Mesothelial cell of epicardium (in vitro differentiated cells): ENCODE results near the gene FASTKD2. TPM values are rescaled to one million over a fixed set of nuclear protein-coding genes. Genes with fewer than 3 reads are reported as not detected.
A peak's percentile ranks its signal among the peaks of the same experiment; 100 is the strongest.

ENCODE experiments used
- DNase-seq, 2 experiments: peaks; one replicate each; pipeline ENCODE4 v3.0.0; 2021; ENCODE audit warnings: low spot score in 2 of 2; ENCODE audit not compliant: unreplicated experiment in 2 of 2
- H3K27ac Mint-ChIP-seq: 2 replicates; pipeline ENCODE4 v1.8.0; 2021; ENCODE audit warnings: mixed read lengths
- H3K27me3 Mint-ChIP-seq: 2 replicates; pipeline ENCODE4 v1.8.0; 2021; ENCODE audit warnings: low read depth, mixed read lengths
- H3K36me3 Mint-ChIP-seq: 2 replicates; pipeline ENCODE4 v1.8.0; 2021; ENCODE audit warnings: mixed read lengths
- H3K4me1 Mint-ChIP-seq: 2 replicates; pipeline ENCODE4 v1.8.0; 2021; ENCODE audit warnings: mixed read lengths
- H3K4me3 Mint-ChIP-seq: 2 replicates; pipeline ENCODE4 v1.8.0; 2021; ENCODE audit warnings: mild to moderate bottlenecking, moderate library complexity, mixed read lengths
- H3K9me3 Mint-ChIP-seq: 2 replicates; pipeline ENCODE4 v1.8.0; 2021; ENCODE audit warnings: mixed read lengths
- CTCF ChIP-seq: fragments of 200-600 bp; sonication (generic); IDR thresholded peaks from one replicate; pipeline ENCODE4 v1.5.0; 2021; ENCODE audit warnings: antibody characterized with exemption; ENCODE audit not compliant: unreplicated experiment
- total RNA-seq: library from RNA; stranded (reverse); gene quantifications from 3 replicates; pipeline ENCODE4 v1.2.1, GENCODE V29; 2021

FASTKD2 gene
- total RNA-seq, 1 donor from 2014 or later: 29.5 TPM

- Mint-ChIP-seq H3K36me3 (peaks cover 20% of the 10 kb centered on the region), H3K9me3 (no peaks in the 10 kb centered on the region), H3K4me1 (no peaks in the 10 kb centered on the region), H3K27me3 (no peaks in the 10 kb centered on the region), H3K4me3 (no peak overlapping the region), H3K27ac (no peak overlapping the region)
- DNase-seq: no peak
- no peak for TF ChIP-seq CTCF
These were observed 27.2 kb downstream of the FASTKD2 start for GRCh38 chr2:206792645-206793044.

- peaks cover 6% of the 10 kb centered on the region for H3K4me1 Mint-ChIP-seq
These were observed 32.0 kb downstream of the FASTKD2 start for GRCh38 chr2:206797376-206797775.

GRCh38 chr2:206798000-206798399 is 32.6 kb downstream of the FASTKD2 start:
- no peak for DNase-seq
- Mint-ChIP-seq H3K4me1 (peaks cover 6% of the 10 kb centered on the region), H3K27me3 (no peaks in the 10 kb centered on the region), H3K27ac (no peak overlapping the region), H3K9me3 (no peaks in the 10 kb centered on the region), H3K36me3 (peaks cover 5% of the 10 kb centered on the region), H3K4me3 (no peak overlapping the region)
- TF ChIP-seq CTCF: no peak

More at GRCh38 chr2:206797376-206797775, 32.0 kb downstream of the FASTKD2 start:
- no peak for TF ChIP-seq CTCF
- no peak overlapping the region for H3K4me3 Mint-ChIP-seq
- H3K27me3 Mint-ChIP-seq: no peaks in the 10 kb centered on the region
- no peak overlapping the region for H3K27ac Mint-ChIP-seq
- peaks cover 5% of the 10 kb centered on the region for H3K36me3 Mint-ChIP-seq
- DNase-seq: no peak
- no peaks in the 10 kb centered on the region for H3K9me3 Mint-ChIP-seq

GRCh38 chr2:206799083-206799482 is 33.7 kb downstream of the FASTKD2 start:
- no peaks in the 10 kb centered on the region for H3K9me3 Mint-ChIP-seq
- no peak for DNase-seq
- H3K36me3 Mint-ChIP-seq: peaks cover 5% of the 10 kb centered on the region
- H3K4me3 Mint-ChIP-seq: no peak overlapping the region
- H3K4me1 Mint-ChIP-seq: peaks cover 6% of the 10 kb centered on the region
- H3K27me3 Mint-ChIP-seq: no peaks in the 10 kb centered on the region
- H3K27ac Mint-ChIP-seq: no peak overlapping the region
- no peak for TF ChIP-seq CTCF

- Mint-ChIP-seq H3K9me3 (no peaks in the 10 kb centered on the region), H3K4me3 (no peak overlapping the region), H3K4me1 (peaks cover 6% of the 10 kb centered on the region), H3K27ac (no peak overlapping the region), H3K27me3 (no peaks in the 10 kb centered on the region), H3K36me3 (peaks cover 3% of the 10 kb centered on the region)
- peak; percentile 55 for TF ChIP-seq CTCF
- DNase-seq: peak; percentile 27 to 68
These were observed 35.4 kb downstream of the FASTKD2 start for GRCh38 chr2:206800506-206801417.
